SW480 (cell line): ENCODE measurements around the gene PDYN.

Experiments used
- DNase-seq: peaks from one replicate; pipeline ENCODE4 v3.0.0-alpha.2; 2016; ENCODE audit warnings: low spot score

The PDYN gene

GRCh38 chr20:1951436-1952115 lies 42.3 kb downstream of the PDYN start:
- no peak for DNase-seq

GRCh38 chr20:1950836-1951235 lies 43.0 kb downstream of the PDYN start:
- DNase-seq = no peak

GRCh38 chr20:1949347-1950100 lies 44.3 kb downstream of the PDYN start:
- DNase-seq = no peak

- no peak for DNase-seq
These were observed 46.4 kb downstream of the PDYN start for GRCh38 chr20:1947535-1947846.

- peak; percentile 96 for DNase-seq
These were observed 46.9 kb downstream of the PDYN start for GRCh38 chr20:1946762-1947534.

- DNase-seq = no peak
These were observed 47.5 kb downstream of the PDYN start for GRCh38 chr20:1946442-1946761.

GRCh38 chr20:1945660-1946059 lies 48.2 kb downstream of the PDYN start:
- no peak for DNase-seq

GRCh38 chr20:1945134-1945618 lies 48.7 kb downstream of the PDYN start:
- DNase-seq = no peak

- DNase-seq = no peak
These were observed 49.3 kb downstream of the PDYN start for GRCh38 chr20:1944345-1945091.

GRCh38 chr20:1943275-1944002 lies 50.4 kb downstream of the PDYN start:
- peak; percentile 85 for DNase-seq

- DNase-seq = no peak
These were observed 51.2 kb downstream of the PDYN start for GRCh38 chr20:1942486-1943274.

- no peak for DNase-seq
These were observed 51.8 kb downstream of the PDYN start for GRCh38 chr20:1942061-1942460.

- DNase-seq = no peak
These were observed 52.6 kb downstream of the PDYN start for GRCh38 chr20:1941226-1941625.

- DNase-seq = no peak
These were observed 53.3 kb downstream of the PDYN start for GRCh38 chr20:1940581-1940980.

- no peak for DNase-seq
These were observed 54.6 kb downstream of the PDYN start for GRCh38 chr20:1939270-1939595.

- no peak for DNase-seq
These were observed 55.2 kb downstream of the PDYN start for GRCh38 chr20:1938464-1939269.

GRCh38 chr20:1937316-1937976 lies 56.4 kb downstream of the PDYN start:
- DNase-seq = no peak

GRCh38 chr20:1935696-1936366 lies 58.0 kb downstream of the PDYN start:
- no peak for DNase-seq
